Endothelial cell of umbilical vein (primary cell): ENCODE data around the gene KLK14. TPM values are rescaled to one million over a fixed set of nuclear protein-coding genes. Genes with fewer than 3 reads are reported as not detected.

ENCODE experiments used
- BruUV-seq: library from RNA; stranded (reverse); fragments of 400-500 nt; replicated peaks from 2 replicates; lab custom pipeline; 2021; lab: Mats Ljungman, UMichigan
- CTCF ChIA-PET: fragments of 300-600, 350-600 bp; sonication (Branson Sonifier 250); formaldehyde crosslinking; loops from one replicate; lab custom pipeline; 2021; ENCODE audit warnings: antibody characterized with exemption, inconsistent platforms; lab: Charles Lee
- POLR2A ChIA-PET: fragments of 300-600, 350-600 bp; sonication (Branson Sonifier 250); formaldehyde crosslinking; loops from one replicate; lab custom pipeline; 2021; ENCODE audit warnings: antibody characterized with exemption, inconsistent platforms; lab: Charles Lee
- DNase-seq: peaks from one replicate; pipeline ENCODE4 v3.0.0-alpha.2; 2011; ENCODE audit warnings: low read depth, low spot score
- FAIRE-seq: peaks from 2 replicates; lab custom pipeline; 2011; peaks lifted over from hg19 to GRCh38; lab: Jason Lieb, UNC
- H2AFZ ChIP-seq: 2 replicates; pipeline ENCODE4 v1.6.0; 2012; ENCODE audit warnings: low read depth, low read length, control low read depth, inconsistent platforms
- H3K27ac ChIP-seq: 2 replicates; pipeline ENCODE4 v1.5.1; 2011; ENCODE audit warnings: low read depth, mild to moderate bottlenecking, control low read depth, low read length, moderate library complexity; ENCODE audit not compliant: insufficient read depth
- H3K27me3 ChIP-seq, 2 experiments: 2 replicates each; pipeline versions ENCODE4 v1.6.0 to v1.6.1; 2011; ENCODE audit warnings: low read length in 2 of 2, mixed read lengths in 1 of 2; ENCODE audit not compliant: control insufficient read depth in 2 of 2, insufficient read depth in 2 of 2
- H3K36me3 ChIP-seq, 2 experiments: 2 replicates in 1 of 2; 3 replicates in 1 of 2; pipeline ENCODE4 v1.5.1; 2011; ENCODE audit warnings: low read length in 2 of 2, mild to moderate bottlenecking in 1 of 2, moderate library complexity in 1 of 2; ENCODE audit not compliant: control insufficient read depth in 2 of 2, insufficient read depth in 2 of 2; ENCODE audit errors: extremely low read depth in 1 of 2
- H3K4me1 ChIP-seq: 3 replicates; pipeline ENCODE4 v1.5.1; 2011; ENCODE audit warnings: mild to moderate bottlenecking, low read length; ENCODE audit not compliant: control insufficient read depth, insufficient read depth; ENCODE audit errors: extremely low read depth
- H3K4me2 ChIP-seq: 2 replicates; pipeline ENCODE4 v1.6.1; 2011; ENCODE audit warnings: low read length, control low read depth, mixed read lengths; ENCODE audit not compliant: insufficient read depth
- H3K4me3 ChIP-seq, 3 experiments: fragments of 200-600 bp in 1 of 3; sonication (generic), shearing (Covaris generic) in 1 of 3; replicated peaks in 1 of 3; 2 replicates each; pipeline ENCODE4 v1.5.1; 2011 to 2016; ENCODE audit warnings: control low read depth in 3 of 3, low read length in 3 of 3, mild to moderate bottlenecking in 2 of 3, inconsistent platforms in 1 of 3, low read depth in 1 of 3, moderate library complexity in 1 of 3; ENCODE audit not compliant: insufficient read depth in 1 of 3
- H3K79me2 ChIP-seq: 2 replicates; pipeline ENCODE4 v1.6.0; 2012; ENCODE audit warnings: low read length, inconsistent platforms; ENCODE audit not compliant: control insufficient read depth, insufficient read depth
- H3K9ac ChIP-seq: replicated peaks from 2 replicates; pipeline ENCODE3; 2011; ENCODE audit warnings: low read length, control low read depth; ENCODE audit not compliant: insufficient read depth; ENCODE audit errors: extremely low read depth
- H3K9me1 ChIP-seq: replicated peaks from 3 replicates; pipeline ENCODE4 v1.6.0; 2011; ENCODE audit warnings: mild to moderate bottlenecking, low read length; ENCODE audit not compliant: control insufficient read depth, insufficient read depth; ENCODE audit errors: extremely low read depth
- H3K9me3 ChIP-seq: replicated peaks from 2 replicates; pipeline ENCODE4 v1.5.1; 2012; ENCODE audit warnings: low read length, inconsistent platforms; ENCODE audit not compliant: control insufficient read depth, insufficient read depth
- H4K20me1 ChIP-seq: replicated peaks from 2 replicates; pipeline ENCODE3; 2011; ENCODE audit warnings: mild to moderate bottlenecking, low read length; ENCODE audit not compliant: control insufficient read depth, insufficient read depth; ENCODE audit errors: extremely low read depth
- EZH2 ChIP-seq: IDR thresholded peaks from 2 replicates; pipeline ENCODE4 v1.6.1; 2012; ENCODE audit warnings: borderline replicate concordance, low read depth, mild to moderate bottlenecking, moderate library complexity, low read length, inconsistent platforms; ENCODE audit not compliant: severe bottlenecking
- FOS ChIP-seq: IDR thresholded peaks from 2 replicates; pipeline ENCODE4 v1.6.1; 2011; ENCODE audit warnings: mild to moderate bottlenecking, low read length, moderate library complexity, borderline replicate concordance; ENCODE audit not compliant: insufficient read depth
- GATA2 ChIP-seq: IDR thresholded peaks from 2 replicates; pipeline ENCODE4 v1.7.0; 2011; ENCODE audit warnings: low read depth, mild to moderate bottlenecking, moderate library complexity, mixed read lengths, low read length; ENCODE audit not compliant: insufficient read length, insufficient read depth
- JUN ChIP-seq: IDR thresholded peaks from 2 replicates; pipeline ENCODE4 v1.6.1; 2011; ENCODE audit warnings: borderline replicate concordance, low read depth; ENCODE audit not compliant: insufficient read length, insufficient read depth
- MYC ChIP-seq: IDR thresholded peaks from one replicate; pipeline ENCODE4 v1.6.1; 2011; ENCODE audit warnings: mild to moderate bottlenecking, low read depth, low read length
- POLR2A ChIP-seq: IDR thresholded peaks from 2 replicates; pipeline ENCODE4 v1.6.1; 2012; ENCODE audit warnings: low read depth, mild to moderate bottlenecking, control low read depth, low read length
- POLR2AphosphoS5 ChIP-seq: IDR thresholded peaks from 2 replicates; pipeline ENCODE4 v1.6.1; 2012; ENCODE audit warnings: low read depth, mild to moderate bottlenecking, control low read depth, low read length, moderate library complexity; ENCODE audit not compliant: insufficient read depth
- dilution Hi-C: fragments of 300-500 bp; cut with MboI; formaldehyde crosslinking; loops from one replicate; pipeline ENCODE4 v1.15.0; 2019; ENCODE audit warnings: low sequenced_read_pairs; ENCODE audit not compliant: extremely low pct_ligation_motif_present
- intact Hi-C: fragments of 100-400 bp; cut with micrococcal nuclease; formaldehyde crosslinking; loops from one replicate; pipeline ENCODE4 v1.10.0; 2022
- polyA plus RNA-seq, 4 experiments: library from polyadenylated mRNA; depleted of rRNA in 3 of 4; stranded (reverse) in 3 of 4; unstranded in 1 of 4; fragments of >200 nt; gene quantifications; 2 replicates each; pipeline versions ENCODE4 v1.2.1 to v1.2.3, GENCODE V29; 2011 to 2012; ENCODE audit warnings: missing spikeins in 1 of 4
- total RNA-seq: library from RNA; stranded (reverse); gene quantifications from 2 replicates; pipeline ENCODE4 v1.2.3, GENCODE V29; 2021
- TF ChIP-seq, protein P1 (sequence below), 2 donors: IDR thresholded peaks; 1 replicate in 1 of 2; 2 replicates in 1 of 2; pipeline ENCODE4 v1.5.1; 2011; ENCODE audit warnings: low read length in 2 of 2, mild to moderate bottlenecking in 2 of 2, moderate library complexity in 2 of 2, control low read depth in 1 of 2, inconsistent platforms in 1 of 2, low read depth in 1 of 2; ENCODE audit not compliant: insufficient read depth in 1 of 2; ENCODE audit errors: extremely low read depth in 1 of 2
- TF ChIP-seq, protein P2 (sequence below): IDR thresholded peaks from 2 replicates; pipeline ENCODE4 v1.6.1; 2011; ENCODE audit not compliant: insufficient read depth, insufficient read length

The KLK14 gene
- total and polyA plus RNA-seq, 2 donors (not counting 3 experiments of a cell fraction or from before 2014, with no cell fraction given): 0.12 TPM; not detected in 1

DNA sequence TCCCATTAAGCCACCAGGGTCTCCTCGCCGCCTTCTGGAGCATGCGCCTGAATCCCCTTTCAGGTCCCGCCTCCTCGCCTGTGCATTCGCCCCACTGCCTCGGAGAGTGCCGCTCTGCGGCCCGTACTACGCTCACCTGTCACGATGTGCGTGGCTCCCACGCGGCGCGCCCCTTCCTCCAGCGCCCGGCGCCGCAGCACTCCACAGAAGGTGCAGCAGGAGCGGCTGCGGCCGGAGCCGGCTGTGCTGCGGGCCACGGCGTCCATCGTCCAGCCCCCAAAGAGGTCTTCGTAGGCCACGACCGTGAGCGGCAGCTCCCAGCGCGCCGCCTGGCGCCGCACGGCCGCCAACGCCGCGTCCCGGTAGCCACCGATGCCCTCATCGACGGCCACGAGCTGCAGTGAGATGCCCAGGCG, 21.2 kb upstream of the KLK14 start:
- H2AFZ ChIP-seq: no peak overlapping the region
- H3K9me3 ChIP-seq: no peaks in the 10 kb centered on the region
- H3K9me1 ChIP-seq: no peaks in the 10 kb centered on the region
- FAIRE-seq (no peak), DNase-seq (no peak)
- H3K9ac ChIP-seq: no peak overlapping the region
- H4K20me1 ChIP-seq: no peaks in the 10 kb centered on the region
- CTCF ChIA-PET: no interaction called here
- peaks cover 2 to 5% of the 10 kb centered on the region in 2 experiments for H3K36me3 ChIP-seq
- H3K4me2 ChIP-seq: no peak overlapping the region
- TF ChIP-seq MYC (no peak), EZH2 (no peak), GATA2 (no peak), POLR2AphosphoS5 (no peak), POLR2A (no peak), FOS (no peak), JUN (no peak)
- TF ChIP-seq, protein P1, sequence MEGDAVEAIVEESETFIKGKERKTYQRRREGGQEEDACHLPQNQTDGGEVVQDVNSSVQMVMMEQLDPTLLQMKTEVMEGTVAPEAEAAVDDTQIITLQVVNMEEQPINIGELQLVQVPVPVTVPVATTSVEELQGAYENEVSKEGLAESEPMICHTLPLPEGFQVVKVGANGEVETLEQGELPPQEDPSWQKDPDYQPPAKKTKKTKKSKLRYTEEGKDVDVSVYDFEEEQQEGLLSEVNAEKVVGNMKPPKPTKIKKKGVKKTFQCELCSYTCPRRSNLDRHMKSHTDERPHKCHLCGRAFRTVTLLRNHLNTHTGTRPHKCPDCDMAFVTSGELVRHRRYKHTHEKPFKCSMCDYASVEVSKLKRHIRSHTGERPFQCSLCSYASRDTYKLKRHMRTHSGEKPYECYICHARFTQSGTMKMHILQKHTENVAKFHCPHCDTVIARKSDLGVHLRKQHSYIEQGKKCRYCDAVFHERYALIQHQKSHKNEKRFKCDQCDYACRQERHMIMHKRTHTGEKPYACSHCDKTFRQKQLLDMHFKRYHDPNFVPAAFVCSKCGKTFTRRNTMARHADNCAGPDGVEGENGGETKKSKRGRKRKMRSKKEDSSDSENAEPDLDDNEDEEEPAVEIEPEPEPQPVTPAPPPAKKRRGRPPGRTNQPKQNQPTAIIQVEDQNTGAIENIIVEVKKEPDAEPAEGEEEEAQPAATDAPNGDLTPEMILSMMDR (IDR thresholded peaks at IDR 0.05; ENCODE audit: extremely low read depth in 1 of 2, insufficient read depth in 1 of 2, low read depth in 1 of 2, low read length in 2 of 2): no peak
- TF ChIP-seq, protein P2, sequence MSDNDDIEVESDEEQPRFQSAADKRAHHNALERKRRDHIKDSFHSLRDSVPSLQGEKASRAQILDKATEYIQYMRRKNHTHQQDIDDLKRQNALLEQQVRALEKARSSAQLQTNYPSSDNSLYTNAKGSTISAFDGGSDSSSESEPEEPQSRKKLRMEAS: no peak
- H3K79me2 ChIP-seq: peaks cover 59% of the 10 kb centered on the region
- H3K27me3 ChIP-seq: no peaks in the 10 kb centered on the region
- intact Hi-C loops: no loop called here
- no peak overlapping the region for H3K4me3 ChIP-seq
- dilution Hi-C loops: no loop called here
- no peak overlapping the region for H3K27ac ChIP-seq
- no TSS peak for BruUV-seq
- H3K4me1 ChIP-seq: peaks cover 11% of the 10 kb centered on the region
- POLR2A ChIA-PET: no interaction called here
